PFSK-1 (cell line): ENCODE results near the gene AGPAT3.

Source experiments
- FOXP2 ChIP-seq: optimal IDR thresholded peaks from 2 replicates; pipeline ENCODE3; 2011; ENCODE audit warnings: borderline replicate concordance, control low read depth, inconsistent platforms; ENCODE audit not compliant: insufficient read depth; ENCODE audit errors: extremely low read length, extremely low read depth
- POLR2AphosphoS5 ChIP-seq: IDR thresholded peaks from 2 replicates; pipeline ENCODE4 v1.6.1; 2012; ENCODE audit warnings: low read depth, mild to moderate bottlenecking, control low read depth, low read length, moderate library complexity
- REST ChIP-seq, 2 experiments: IDR thresholded peaks; 2 replicates each; pipeline versions ENCODE4 v1.6.1 to v1.8.0; 2011 to 2012; ENCODE audit warnings: low read depth in 2 of 2, low read length in 2 of 2, control low read depth in 1 of 2, inconsistent platforms in 1 of 2, mild to moderate bottlenecking in 1 of 2, moderate library complexity in 1 of 2; ENCODE audit not compliant: insufficient read depth in 1 of 2
- SIN3A ChIP-seq: IDR thresholded peaks from 2 replicates; pipeline ENCODE4 v1.6.1; 2012; ENCODE audit warnings: mild to moderate bottlenecking, low read length, moderate library complexity, borderline replicate concordance; ENCODE audit not compliant: insufficient read depth
- TAF1 ChIP-seq: IDR thresholded peaks from 2 replicates; pipeline ENCODE4 v1.6.1; 2012; ENCODE audit warnings: low read length, control low read depth, borderline replicate concordance; ENCODE audit not compliant: insufficient read depth

AGPAT3 gene

DNA sequence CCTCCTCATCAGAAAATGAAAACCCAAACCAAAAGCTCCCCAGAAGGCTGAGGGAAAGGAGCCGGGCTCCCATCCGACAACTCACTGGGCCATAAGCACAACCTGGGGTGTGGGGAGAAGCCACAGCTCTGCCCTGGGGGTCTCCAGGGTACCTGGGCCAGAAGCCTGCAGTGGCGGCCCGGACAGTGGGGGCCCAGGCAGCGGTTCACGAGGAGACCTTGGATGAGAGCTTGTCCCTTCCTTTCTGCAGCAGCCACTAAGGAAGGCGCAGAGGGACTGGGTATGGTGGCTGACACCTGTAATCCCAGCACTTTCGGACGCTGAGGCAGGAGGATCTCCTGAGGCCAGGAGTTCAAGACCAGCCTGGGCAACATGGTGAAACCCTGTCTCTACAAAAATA, 129.6 kb downstream of the AGPAT3 start:
- TF ChIP-seq TAF1 = no peak
- TF ChIP-seq REST (IDR thresholded peaks at IDR 0.05; ENCODE audit: insufficient read depth in 1 of 2, low read depth in 2 of 2, low read length in 2 of 2) = no peak
- no peak for TF ChIP-seq FOXP2
- TF ChIP-seq POLR2AphosphoS5 = no peak
- no peak for TF ChIP-seq SIN3A

DNA sequence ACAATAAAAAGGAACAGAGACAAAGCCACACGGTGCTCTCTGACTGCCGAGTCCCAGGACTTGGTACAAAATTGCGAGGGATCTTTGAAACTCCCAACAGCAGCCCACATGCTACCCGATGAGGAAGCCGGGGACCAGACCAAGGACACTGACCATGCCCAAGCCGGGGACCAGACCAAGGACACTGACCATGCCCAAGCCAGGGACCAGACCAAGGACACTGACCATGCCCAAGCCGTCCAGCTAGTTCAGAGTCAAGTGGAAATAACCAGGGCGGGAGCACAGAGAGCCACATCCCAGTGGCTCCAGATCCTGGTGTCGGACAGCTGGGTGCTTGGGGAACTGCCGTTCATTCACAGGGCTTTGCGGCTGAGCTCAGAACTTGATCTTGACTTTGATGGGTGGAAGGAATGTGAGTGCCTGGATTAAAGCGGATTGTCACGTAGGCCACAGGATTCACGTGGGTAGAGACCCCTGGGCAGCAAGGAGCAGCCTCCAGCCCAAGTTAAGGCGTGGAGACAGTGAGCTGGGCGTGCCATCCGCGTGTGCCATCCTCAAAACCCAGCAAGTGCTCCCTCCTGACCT, 130.6 kb downstream of the AGPAT3 start:
- TF ChIP-seq POLR2AphosphoS5 (no peak), SIN3A (no peak), REST (IDR thresholded peaks at IDR 0.05; ENCODE audit: insufficient read depth in 1 of 2, low read depth in 2 of 2, low read length in 2 of 2) (no peak), TAF1 (no peak), FOXP2 (no peak)

- TF ChIP-seq POLR2AphosphoS5 (no peak), FOXP2 (no peak), REST (IDR thresholded peaks at IDR 0.05; ENCODE audit: insufficient read depth in 1 of 2, low read depth in 2 of 2, low read length in 2 of 2) (no peak), SIN3A (no peak), TAF1 (no peak)
These were observed 133.0 kb downstream of the AGPAT3 start for GRCh38 chr21:43997766-43998742.

DNA sequence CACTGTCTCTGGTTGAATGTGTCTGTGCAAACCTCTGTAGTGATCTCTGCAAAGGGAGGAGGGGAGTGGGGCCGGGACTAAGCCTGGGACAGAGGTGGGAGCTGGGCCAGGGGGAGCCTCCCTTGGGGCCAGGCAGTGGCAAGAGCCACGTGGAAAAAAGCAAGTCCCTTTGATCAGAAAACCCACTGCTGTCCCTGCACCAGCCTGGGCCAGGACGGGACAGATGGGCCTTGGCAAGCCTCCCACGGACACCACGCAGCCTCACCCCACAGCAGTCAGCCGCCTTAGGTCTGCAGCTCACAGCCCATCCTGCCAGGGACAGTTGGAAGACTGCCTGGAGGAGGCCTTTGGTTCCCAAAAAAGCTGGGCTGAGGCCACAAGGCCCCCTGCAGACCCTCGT, 135.3 kb downstream of the AGPAT3 start:
- TF ChIP-seq FOXP2 (no peak), TAF1 (no peak), REST (IDR thresholded peaks at IDR 0.05; ENCODE audit: insufficient read depth in 1 of 2, low read depth in 2 of 2, low read length in 2 of 2) (no peak), SIN3A (no peak), POLR2AphosphoS5 (no peak)
